ENCODE data around the gene GALNT1. TPM values are rescaled to one million over a fixed set of nuclear protein-coding genes. Genes with fewer than 3 reads are reported as not detected.

GALNT1 gene
- polyA plus RNA-seq, 1 donor (not counting 4 experiments of a cell fraction or from before 2014, with no cell fraction given) = 69.4 TPM

- Histone ChIP-seq H3K27me3 (ENCODE audit: control insufficient read depth, extremely low read depth, insufficient read depth, low read length) (no peaks in the 10 kb centered on the region), H3K9ac (ENCODE audit: control insufficient read depth, extremely low read depth, insufficient read depth, low read length) (no peak overlapping the region), H3K79me2 (ENCODE audit: control insufficient read depth, insufficient read depth, low read length) (no peaks in the 10 kb centered on the region), H3K27ac (ENCODE audit: control insufficient read depth, insufficient read depth, low read length) (no peak overlapping the region), H3K4me3 (ENCODE audit: control insufficient read depth in 2 of 3, extremely low read depth in 1 of 3, insufficient read depth in 2 of 3, low read depth in 1 of 3, low read length in 3 of 3) (no peak overlapping the region), H3K9me3 (ENCODE audit: control insufficient read depth, low read depth, low read length) (no peaks in the 10 kb centered on the region), H3K9me1 (ENCODE audit: control insufficient read depth, extremely low read depth, insufficient read depth, low read length) (no peaks in the 10 kb centered on the region), H4K20me1 (ENCODE audit: control insufficient read depth, extremely low read depth, insufficient read depth, low read length) (no peaks in the 10 kb centered on the region), H3K36me3 (ENCODE audit: control insufficient read depth in 2 of 2, extremely low read depth in 1 of 2, insufficient read depth in 2 of 2, low read length in 2 of 2) (peaks cover 0 to 3% of the 10 kb centered on the region in 2 experiments), H2AFZ (ENCODE audit: control insufficient read depth, low read length) (no peak overlapping the region), H3K4me2 (ENCODE audit: control insufficient read depth, extremely low read depth, insufficient read depth, low read depth, low read length) (no peak overlapping the region), H3K4me1 (ENCODE audit: control insufficient read depth, extremely low read depth, insufficient read depth, low read length) (peaks cover 4% of the 10 kb centered on the region)
- dilution Hi-C loops (cut with MboI; ENCODE audit: extremely low pct_ligation_motif_present, low sequenced_read_pairs) = no loop called here
- DNase-seq (ENCODE audit: low read depth, low spot score) (no peak), FAIRE-seq (no peak)
- TF ChIP-seq EZH2 (IDR thresholded peaks at IDR 0.05; ENCODE audit: low read length) (no peak), CTCF (optimal IDR thresholded peaks at IDR 0.05 in 1 of 3, IDR thresholded peaks at IDR 0.05 in 1 of 3, conservative IDR thresholded peaks at IDR 0.05 in 1 of 3; ENCODE audit: extremely low read depth in 1 of 3, insufficient read depth in 2 of 3, low read length in 3 of 3) (no peak)
Observed at GRCh38 chr18:35693829-35694228, 112.3 kb downstream of the GALNT1 start.

GRCh38 chr18:35694808-35695207, 113.3 kb downstream of the GALNT1 start:
- Histone ChIP-seq H3K36me3 (ENCODE audit: control insufficient read depth in 2 of 2, extremely low read depth in 1 of 2, insufficient read depth in 2 of 2, low read length in 2 of 2) (peaks cover 0 to 1% of the 10 kb centered on the region in 2 experiments), H3K4me1 (ENCODE audit: control insufficient read depth, extremely low read depth, insufficient read depth, low read length) (peaks cover 4% of the 10 kb centered on the region), H3K9me1 (ENCODE audit: control insufficient read depth, extremely low read depth, insufficient read depth, low read length) (no peaks in the 10 kb centered on the region), H3K4me3 (ENCODE audit: control insufficient read depth in 2 of 3, extremely low read depth in 1 of 3, insufficient read depth in 2 of 3, low read depth in 1 of 3, low read length in 3 of 3) (no peak overlapping the region), H3K27me3 (ENCODE audit: control insufficient read depth, extremely low read depth, insufficient read depth, low read length) (no peaks in the 10 kb centered on the region), H3K4me2 (ENCODE audit: control insufficient read depth, extremely low read depth, insufficient read depth, low read depth, low read length) (no peak overlapping the region), H4K20me1 (ENCODE audit: control insufficient read depth, extremely low read depth, insufficient read depth, low read length) (no peaks in the 10 kb centered on the region), H3K27ac (ENCODE audit: control insufficient read depth, insufficient read depth, low read length) (no peak overlapping the region), H3K9me3 (ENCODE audit: control insufficient read depth, low read depth, low read length) (no peaks in the 10 kb centered on the region), H2AFZ (ENCODE audit: control insufficient read depth, low read length) (no peak overlapping the region), H3K9ac (ENCODE audit: control insufficient read depth, extremely low read depth, insufficient read depth, low read length) (no peak overlapping the region), H3K79me2 (ENCODE audit: control insufficient read depth, insufficient read depth, low read length) (no peaks in the 10 kb centered on the region)
- no peak for TF ChIP-seq CTCF (optimal IDR thresholded peaks at IDR 0.05 in 1 of 3, IDR thresholded peaks at IDR 0.05 in 1 of 3, conservative IDR thresholded peaks at IDR 0.05 in 1 of 3; ENCODE audit: extremely low read depth in 1 of 3, insufficient read depth in 2 of 3, low read length in 3 of 3)
- TF ChIP-seq EZH2 (IDR thresholded peaks at IDR 0.05; ENCODE audit: low read length) = no peak
- FAIRE-seq (no peak), DNase-seq (ENCODE audit: low read depth, low spot score) (no peak)
- dilution Hi-C loops (cut with MboI; ENCODE audit: extremely low pct_ligation_motif_present, low sequenced_read_pairs) = no loop called here

Measured in keratinocyte (primary cell).